H1 (cell line): ENCODE results near the gene CKAP2L. TPM values are rescaled to one million over a fixed set of nuclear protein-coding genes. Genes with fewer than 3 reads are reported as not detected.
A peak's percentile ranks its signal among the peaks of the same experiment; 100 is the strongest.

Experiments
- CTCF ChIA-PET: fragments of 300-600 bp; sonication (Branson Sonifier 250); formaldehyde crosslinking; loops from one replicate; lab custom pipeline; 2021; ENCODE audit not compliant: partially characterized antibody; lab: Charles Lee
- POLR2A ChIA-PET: fragments of 300-600 bp; sonication (Branson Sonifier 250); formaldehyde crosslinking; loops from one replicate; lab custom pipeline; 2021; ENCODE audit warnings: inconsistent platforms; ENCODE audit not compliant: partially characterized antibody; lab: Charles Lee
- DNase-seq, 2 experiments: peaks; one replicate each; pipeline versions ENCODE4 v3.0.0 to v3.0.0-alpha.2; 2010 to 2022; ENCODE audit warnings: low spot score in 2 of 2, low read depth in 1 of 2, mixed read lengths in 1 of 2
- FAIRE-seq: peaks from 2 replicates; lab custom pipeline; 2011; peaks lifted over from hg19 to GRCh38; lab: Jason Lieb, UNC
- H2AFZ ChIP-seq: 2 replicates; pipeline ENCODE4 v1.8.1; 2012; ENCODE audit warnings: low read length, inconsistent platforms
- H2AK5ac ChIP-seq: 2 replicates; pipeline ENCODE4 v1.6.1; 2013; ENCODE audit warnings: low read depth, low read length
- H2BK120ac ChIP-seq: replicated peaks from 2 replicates; pipeline ENCODE3; 2013; ENCODE audit warnings: low read depth, low read length, inconsistent platforms
- H2BK12ac ChIP-seq: 2 replicates; pipeline ENCODE4 v1.6.1; 2013; ENCODE audit warnings: low read depth, low read length
- H2BK15ac ChIP-seq: 2 replicates; pipeline ENCODE4 v1.6.1; 2013; ENCODE audit warnings: low read length
- H2BK20ac ChIP-seq: 2 replicates; pipeline ENCODE4 v1.6.1; 2013; ENCODE audit warnings: low read length
- H2BK5ac ChIP-seq: 2 replicates; pipeline ENCODE4 v1.6.1; 2013; ENCODE audit warnings: low read depth, low read length
- H3K14ac ChIP-seq: 2 replicates; pipeline ENCODE4 v1.6.1; 2013; ENCODE audit warnings: inconsistent platforms; ENCODE audit not compliant: insufficient read length
- H3K18ac ChIP-seq: 2 replicates; pipeline ENCODE4 v1.6.1; 2013; ENCODE audit warnings: low read length; ENCODE audit errors: extremely low read depth
- H3K23ac ChIP-seq: 2 replicates; pipeline ENCODE4 v1.6.1; 2013; ENCODE audit warnings: inconsistent platforms; ENCODE audit not compliant: insufficient read length
- H3K23me2 ChIP-seq: 2 replicates; pipeline ENCODE4 v1.6.1; 2013; ENCODE audit warnings: low read depth, low read length
- H3K27ac ChIP-seq: 2 replicates; pipeline ENCODE4 v1.6.1; 2011; ENCODE audit warnings: low read depth, low read length, inconsistent platforms
- H3K27me3 ChIP-seq, 4 experiments: replicated peaks in 1 of 4; 1 replicate in 1 of 4; 2 replicates in 3 of 4; pipeline versions ENCODE4 v1.6.1 to v1.8.1; 2011 to 2013; ENCODE audit warnings: low read length in 3 of 4, mild to moderate bottlenecking in 3 of 4, inconsistent platforms in 2 of 4, mixed read lengths in 2 of 4, moderate library complexity in 1 of 4; ENCODE audit not compliant: control insufficient read depth in 3 of 4, insufficient read depth in 3 of 4; ENCODE audit errors: extremely low read depth in 1 of 4
- H3K36me3 ChIP-seq, 4 experiments: 2 replicates each; pipeline versions ENCODE4 v1.6.1 to v1.8.1; 2011 to 2013; ENCODE audit warnings: mild to moderate bottlenecking in 4 of 4, low read length in 3 of 4, moderate library complexity in 2 of 4, control low read depth in 1 of 4, inconsistent platforms in 1 of 4; ENCODE audit not compliant: insufficient read depth in 4 of 4, control insufficient read depth in 2 of 4
- H3K4ac ChIP-seq: replicated peaks from 2 replicates; pipeline ENCODE3; 2013; ENCODE audit warnings: low read length, low read depth, mixed read lengths, inconsistent platforms; ENCODE audit not compliant: insufficient read length
- H3K4me1 ChIP-seq, 4 experiments: replicated peaks in 1 of 4; 1 replicate in 1 of 4; 2 replicates in 3 of 4; pipeline versions ENCODE4 v1.6.1 to v1.8.1; 2011 to 2013; ENCODE audit warnings: low read length in 3 of 4, inconsistent platforms in 2 of 4, mixed read lengths in 1 of 4; ENCODE audit not compliant: insufficient read depth in 4 of 4, control insufficient read depth in 3 of 4
- H3K4me2 ChIP-seq, 2 experiments: 2 replicates each; pipeline versions ENCODE4 v1.6.1 to v1.8.1; 2011 to 2013; ENCODE audit warnings: low read depth in 2 of 2, low read length in 2 of 2, control low read depth in 1 of 2, inconsistent platforms in 1 of 2, mild to moderate bottlenecking in 1 of 2; ENCODE audit not compliant: insufficient read depth in 1 of 2
- H3K4me3 ChIP-seq, 4 experiments: fragments of 200-600, 300-600 bp in 1 of 4; sonication (generic), shearing (Covaris generic), sonication (Bioruptor Twin) in 1 of 4; 2 replicates each; pipeline versions ENCODE4 v1.5.1 to v1.8.1; 2011 to 2016; ENCODE audit warnings: low read length in 4 of 4, low read depth in 3 of 4, control low read depth in 2 of 4, inconsistent platforms in 2 of 4, mild to moderate bottlenecking in 2 of 4, mixed read lengths in 1 of 4, moderate library complexity in 1 of 4; ENCODE audit not compliant: insufficient read depth in 2 of 4; ENCODE audit errors: extremely low read depth in 1 of 4
- H3K56ac ChIP-seq: replicated peaks from 2 replicates; pipeline ENCODE3; 2013; ENCODE audit warnings: low read depth, mild to moderate bottlenecking, mixed read lengths, low read length, inconsistent platforms; ENCODE audit not compliant: insufficient read length
- H3K79me1 ChIP-seq: 2 replicates; pipeline ENCODE4 v1.6.1; 2013; ENCODE audit warnings: low read depth, low read length, control low read depth
- H3K79me2 ChIP-seq, 2 experiments: 2 replicates each; pipeline versions ENCODE4 v1.6.1 to v1.8.1; 2012 to 2013; ENCODE audit warnings: low read length in 2 of 2, mild to moderate bottlenecking in 2 of 2, inconsistent platforms in 1 of 2; ENCODE audit not compliant: insufficient read depth in 2 of 2, control insufficient read depth in 1 of 2
- H3K9ac ChIP-seq, 4 experiments: replicated peaks in 1 of 4; 1 replicate in 1 of 4; 2 replicates in 3 of 4; pipeline versions ENCODE4 v1.6.1 to v1.8.1; 2011 to 2013; ENCODE audit warnings: low read depth in 3 of 4, low read length in 3 of 4, control low read depth in 2 of 4, mild to moderate bottlenecking in 2 of 4, moderate library complexity in 2 of 4, inconsistent platforms in 1 of 4; ENCODE audit errors: extremely low read depth in 1 of 4
- H3K9me3 ChIP-seq, 2 experiments: 2 replicates each; pipeline versions ENCODE4 v1.6.1 to v1.8.1; 2012 to 2013; ENCODE audit warnings: mild to moderate bottlenecking in 2 of 2, moderate library complexity in 2 of 2, control low read depth in 1 of 2, inconsistent platforms in 1 of 2, low read depth in 1 of 2, low read length in 1 of 2, mixed read lengths in 1 of 2; ENCODE audit not compliant: insufficient read depth in 2 of 2
- H4K20me1 ChIP-seq, 2 experiments: replicated peaks in 1 of 2; 2 replicates each; pipeline versions ENCODE3 to v1.8.1; 2011 to 2013; ENCODE audit warnings: inconsistent platforms in 2 of 2, low read length in 2 of 2, mild to moderate bottlenecking in 1 of 2; ENCODE audit not compliant: insufficient read depth in 2 of 2, control insufficient read depth in 1 of 2
- H4K5ac ChIP-seq: 2 replicates; pipeline ENCODE4 v1.6.1; 2013; ENCODE audit warnings: low read length, low read depth, mixed read lengths, inconsistent platforms; ENCODE audit not compliant: insufficient read length
- H4K8ac ChIP-seq: 2 replicates; pipeline ENCODE4 v1.8.0; 2013; ENCODE audit warnings: mild to moderate bottlenecking, moderate library complexity, low read length, inconsistent platforms; ENCODE audit not compliant: insufficient read depth; ENCODE audit errors: extremely low read depth
- H4K91ac ChIP-seq: replicated peaks from 2 replicates; pipeline ENCODE3; 2013; ENCODE audit warnings: low read length, mixed read lengths, inconsistent platforms; ENCODE audit not compliant: insufficient read length
- BACH1 ChIP-seq: IDR thresholded peaks from 2 replicates; pipeline ENCODE4 v1.6.1; 2012; ENCODE audit warnings: low read length, improper control_type of control experiment
- GTF2F1 ChIP-seq: IDR thresholded peaks from 2 replicates; pipeline ENCODE4 v1.6.1; 2012; ENCODE audit warnings: low read depth, low read length, improper control_type of control experiment, borderline replicate concordance
- POLR2A ChIP-seq, 2 experiments: IDR thresholded peaks; 1 replicate in 1 of 2; 2 replicates in 1 of 2; pipeline ENCODE4 v1.6.1; 2011; ENCODE audit warnings: low read depth in 2 of 2, low read length in 2 of 2, mild to moderate bottlenecking in 2 of 2; ENCODE audit errors: control extremely low read depth in 1 of 2
- RFX5 ChIP-seq: IDR thresholded peaks from 2 replicates; pipeline ENCODE4 v1.6.1; 2011; ENCODE audit warnings: low read depth, low read length, improper control_type of control experiment, borderline replicate concordance
- SAP30 ChIP-seq: fragments of 300-600 bp; sonication (generic); IDR thresholded peaks from 2 replicates; pipeline ENCODE4 v1.7.1; 2012; ENCODE audit warnings: low read length, moderate library complexity, mild to moderate bottlenecking, inconsistent platforms; ENCODE audit not compliant: insufficient read depth, insufficient replicate concordance
- SUZ12 ChIP-seq: fragments of 200-600 bp; sonication (generic); IDR thresholded peaks from 2 replicates; pipeline ENCODE4 v1.6.1; 2012; ENCODE audit warnings: mild to moderate bottlenecking, inconsistent platforms, low read length, moderate library complexity, mixed read lengths
- TEAD4 ChIP-seq: IDR thresholded peaks from 2 replicates; pipeline ENCODE4 v1.6.1; 2012; ENCODE audit warnings: low read depth, low read length, inconsistent platforms, mixed read lengths
- WGBS, 2 experiments: shearing (Covaris generic) in 1 of 2; methylation state at CpG; one replicate each; pipeline versions ENCODE4 v1.1.6 to v1.1.7; 2013 to 2015; ENCODE audit warnings: low lambda C conversion rate in 2 of 2, mixed read lengths in 2 of 2, inconsistent platforms in 1 of 2, low coverage in 1 of 2, missing lambda C conversion rate in 1 of 2; ENCODE audit not compliant: insufficient replicate concordance in 2 of 2, insufficient coverage in 1 of 2, insufficient read length in 1 of 2; ENCODE audit errors: extremely low coverage in 1 of 2, missing lambda C conversion rate in 1 of 2; 5-methylcytosine and 5-hydroxymethylcytosine counted together
- polyA plus RNA-seq, 7 experiments: library from polyadenylated mRNA; depleted of rRNA in 3 of 7; stranded (reverse) in 5 of 7; unstranded in 2 of 7; fragments of >200 nt in 5 of 7; fragments of 200-250 nt in 2 of 7; gene quantifications; 1 replicate in 5 of 7; 2 replicates in 1 of 7; 4 replicates in 1 of 7; pipeline versions ENCODE4 v1.2.1 to v1.2.3, GENCODE V29; 2011 to 2013; ENCODE audit warnings: missing spikeins in 2 of 7, mixed read lengths in 2 of 7
- total RNA-seq: library from RNA; stranded (reverse); fragmentation: NEBNext Ultra II Directional; extraction: Animal tissue kit (Norgen Biotek cat#: 25700); gene quantifications from 2 replicates; pipeline ENCODE4 v1.2.1, GENCODE V29; 2021

CKAP2L gene
- total and polyA plus RNA-seq, 2 of the 8 experiments (the other 6 are each of a cell fraction or from before 2014, with no cell fraction given) = 2.5 to 20.7 TPM

DNA sequence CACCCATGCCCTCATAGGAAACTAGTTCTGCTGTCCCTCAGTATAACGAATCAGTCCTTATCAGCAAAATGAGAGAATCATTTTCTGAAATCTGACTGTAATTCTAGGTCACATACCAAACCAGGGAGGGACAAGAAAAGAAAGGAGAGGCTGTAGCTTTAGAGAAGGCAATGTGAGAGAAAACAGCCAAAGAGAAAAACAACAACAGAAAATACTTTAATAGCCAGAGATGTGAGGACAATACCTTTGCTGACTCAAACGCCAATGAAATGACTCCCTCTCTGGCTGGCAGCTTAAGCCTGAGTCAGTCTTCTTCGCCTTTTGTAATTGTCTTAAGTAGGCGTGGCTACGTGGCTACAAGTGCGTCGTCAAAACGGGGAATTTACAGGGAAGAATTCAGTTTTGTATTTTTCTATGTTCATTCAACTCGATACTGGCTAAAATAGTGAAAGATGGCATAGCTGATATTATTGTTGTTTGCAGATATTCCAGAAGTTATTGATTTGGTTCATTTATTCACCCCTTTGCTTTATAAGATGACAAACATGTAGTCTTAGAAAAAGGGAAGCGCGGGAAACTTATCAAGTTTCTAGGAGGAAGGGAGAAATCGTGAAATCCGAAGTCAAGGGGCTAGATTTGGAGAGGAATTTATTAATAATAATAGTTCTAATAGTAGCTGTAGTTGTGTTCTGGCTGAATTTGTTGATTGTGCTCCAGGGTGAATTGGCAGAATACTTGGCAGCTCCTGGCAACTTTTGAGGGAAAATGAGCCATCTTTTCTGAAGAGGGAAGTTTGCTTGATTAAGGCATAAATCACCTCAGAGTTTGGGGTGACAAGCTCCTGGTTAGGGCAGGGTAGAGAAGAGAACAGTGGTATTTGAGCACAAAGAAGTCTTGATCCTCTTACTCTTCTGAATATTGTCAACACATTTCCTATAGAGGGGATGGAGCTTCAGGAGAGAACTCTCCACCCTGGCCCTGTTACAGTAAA, 20.1 kb upstream of the CKAP2L start, which contains the start of gene IL1A:
IL1A (minus strand) TSS at position 295 of the 991 bp plus-strand sequence. CDS start 723 bp downstream, outside the sequence.
- no peak within 1 kb of the TSS for H3K27ac ChIP-seq
- H3K18ac ChIP-seq = no peak within 1 kb of the TSS
- H3K4ac ChIP-seq = no peak within 1 kb of the TSS
- H4K20me1 ChIP-seq = no peaks in the 10 kb centered on the region
- no peak within 1 kb of the TSS for H2BK15ac ChIP-seq
- H3K79me2 ChIP-seq = no peaks in the 10 kb centered on the region
- no peaks in the 10 kb centered on the region for H3K36me3 ChIP-seq
- 29% methylated on average over 13 of the region's 13 CpGs; no CpG with 5 or more reads in 1 of the 2 experiments for WGBS, 2 experiments
- H2BK12ac ChIP-seq = no peak within 1 kb of the TSS
- peak within 1 kb of the TSS in 1 of 4 experiments; percentile 46; a peak in 3 of 8 replicates for H3K4me3 ChIP-seq
- peak within 1 kb of the TSS; percentile 52; the same call in 1 of the 2 replicates for H2BK20ac ChIP-seq
- H4K8ac ChIP-seq = no peak within 1 kb of the TSS
- H3K23ac ChIP-seq = no peak within 1 kb of the TSS
- H3K14ac ChIP-seq = no peak within 1 kb of the TSS
- H3K9me3 ChIP-seq = no peaks in the 10 kb centered on the region
- no peak within 1 kb of the TSS for H2BK5ac ChIP-seq
- no peaks in the 10 kb centered on the region for H3K27me3 ChIP-seq
- no peaks in the 10 kb centered on the region for H3K23me2 ChIP-seq
- ChIA-PET POLR2A (interaction anchor here (1.4 kb wide), 1 partner anchor 10 kb away, joined by 3 read pairs; no protein-coding TSS in a partner anchor), CTCF (interaction anchor here (0.9 kb wide), 1 partner anchor 158 kb away, joined by 3 read pairs; no protein-coding TSS in a partner anchor)
- no peak within 1 kb of the TSS for H4K91ac ChIP-seq
- H3K4me2 ChIP-seq = peak within 1 kb of the TSS; percentile 53 to 62
- TF ChIP-seq GTF2F1 (no peak), RFX5 (no peak), BACH1 (peak; percentile 87), TEAD4 (no peak), SAP30 (no peak), POLR2A (IDR thresholded peaks at IDR 0.05; ENCODE audit: control extremely low read depth in 1 of 2, low read depth in 2 of 2, low read length in 2 of 2) (0 out of 3 replicates have a peak, but pooled peaks of 1 of the 2 experiments have one; percentile 38), SUZ12 (no peak)
- H4K5ac ChIP-seq = no peak within 1 kb of the TSS
- peak within 1 kb of the TSS; percentile 97 for H2AFZ ChIP-seq
- DNase-seq = peak in 1 of 2 experiments; percentile 17
- no peaks in the 10 kb centered on the region for H3K79me1 ChIP-seq
- no peak within 1 kb of the TSS for H2BK120ac ChIP-seq
- no peak within 1 kb of the TSS for H3K9ac ChIP-seq
- no peak within 1 kb of the TSS for H2AK5ac ChIP-seq
- peak; percentile 78 for FAIRE-seq
- peaks cover 0 to 18% (median 3%) of the 10 kb centered on the region in 4 experiments; a peak in 3 of 7 replicates for H3K4me1 ChIP-seq
- no peak within 1 kb of the TSS for H3K56ac ChIP-seq
